HG02840 (cell line): ENCODE data around the gene UTS2.

Experiments used
- ATAC-seq: cut with Tn5 transposase; IDR thresholded peaks from one replicate; pipeline ENCODE4 v1.9.1; 2021; ENCODE audit warnings: mild to moderate bottlenecking, moderate library complexity, moderate number of reproducible peaks; ENCODE audit not compliant: unreplicated experiment, low FRiP score

The UTS2 gene, protein sequence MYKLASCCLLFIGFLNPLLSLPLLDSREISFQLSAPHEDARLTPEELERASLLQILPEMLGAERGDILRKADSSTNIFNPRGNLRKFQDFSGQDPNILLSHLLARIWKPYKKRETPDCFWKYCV

DNA sequence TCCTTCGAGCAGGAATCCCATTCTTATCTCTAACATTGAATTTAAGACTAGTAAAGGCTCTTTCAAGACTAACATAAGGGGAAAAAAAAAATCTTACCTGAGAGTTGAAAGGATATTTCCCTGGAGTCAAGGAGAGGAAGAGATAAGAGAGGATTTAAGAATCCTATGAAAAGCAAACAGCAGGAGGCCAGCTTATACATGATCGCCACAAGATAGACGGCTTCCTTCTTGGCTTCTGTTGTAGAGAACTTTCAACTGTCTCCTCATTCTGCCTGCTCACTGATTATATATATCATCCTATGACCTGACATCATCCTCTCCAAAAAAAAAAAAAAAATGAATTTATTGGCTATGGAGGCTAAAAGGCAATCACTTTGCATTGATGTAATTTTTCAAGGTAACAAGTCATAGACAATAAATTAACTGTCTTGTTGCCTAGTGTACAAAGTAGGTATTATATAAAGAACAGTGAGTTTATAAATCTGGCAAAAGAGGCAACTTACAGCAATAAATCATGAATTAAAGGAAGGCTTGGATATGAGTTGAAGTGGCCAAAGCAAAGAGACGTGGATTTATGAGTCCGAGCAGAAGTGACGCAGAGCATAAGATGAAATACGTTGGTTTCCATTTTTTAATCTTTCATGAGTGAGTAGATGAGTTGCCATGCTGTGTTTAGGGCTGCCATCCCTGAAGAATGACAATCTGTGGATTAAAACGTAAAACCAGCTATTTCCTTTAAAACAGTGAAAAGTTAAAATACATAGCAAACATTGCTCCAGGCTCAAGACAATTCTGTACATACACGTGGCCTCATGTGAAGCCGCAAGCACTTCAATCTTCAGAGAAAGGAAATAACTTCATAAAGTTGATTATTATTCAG, at the start of gene UTS2:
Gene UTS2 (minus strand): TSS at position 262 of the 880 bp plus-strand sequence. CDS start 62 bp downstream, at position 200.
- ATAC-seq: no peak

DNA sequence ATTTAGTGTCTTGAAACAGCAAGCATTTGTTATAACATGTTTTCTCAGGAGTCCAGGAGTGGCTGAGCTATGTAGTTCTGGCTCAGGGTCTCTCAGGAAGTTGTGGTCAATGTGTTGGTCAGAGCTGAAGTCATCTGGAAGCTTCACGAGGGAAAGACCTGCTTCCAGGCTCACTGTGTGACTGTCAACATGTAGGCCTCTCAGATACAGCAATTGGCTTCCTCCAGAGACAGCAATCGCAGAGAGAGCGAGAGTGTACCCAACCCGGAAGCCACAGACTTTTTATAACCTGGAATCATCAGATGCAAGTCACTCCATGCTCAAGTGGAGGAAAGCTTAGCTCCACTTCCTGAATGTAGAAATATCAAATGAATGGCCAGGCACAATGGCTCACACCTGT, 46.9 kb upstream of the UTS2 start:
- no peak for ATAC-seq

DNA sequence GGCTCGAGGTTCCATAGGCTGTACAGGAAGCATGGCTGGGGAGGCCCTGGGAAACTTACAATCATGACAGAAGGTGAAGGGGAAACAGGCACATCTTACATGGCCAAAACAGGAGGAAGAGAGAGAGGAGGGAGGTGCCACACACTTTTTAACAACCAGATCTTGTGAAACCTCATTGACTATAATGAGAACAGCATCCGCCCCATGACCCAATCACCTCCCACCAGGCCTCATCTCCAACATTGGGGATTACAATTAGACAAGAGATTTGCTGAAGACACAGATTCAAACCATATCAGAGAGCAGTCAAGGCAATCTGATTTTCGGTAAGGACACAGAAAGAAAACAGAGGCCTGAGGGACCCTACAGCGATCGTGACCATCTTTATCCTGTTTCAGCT, 46.1 kb upstream of the UTS2 start:
- ATAC-seq: no peak

DNA sequence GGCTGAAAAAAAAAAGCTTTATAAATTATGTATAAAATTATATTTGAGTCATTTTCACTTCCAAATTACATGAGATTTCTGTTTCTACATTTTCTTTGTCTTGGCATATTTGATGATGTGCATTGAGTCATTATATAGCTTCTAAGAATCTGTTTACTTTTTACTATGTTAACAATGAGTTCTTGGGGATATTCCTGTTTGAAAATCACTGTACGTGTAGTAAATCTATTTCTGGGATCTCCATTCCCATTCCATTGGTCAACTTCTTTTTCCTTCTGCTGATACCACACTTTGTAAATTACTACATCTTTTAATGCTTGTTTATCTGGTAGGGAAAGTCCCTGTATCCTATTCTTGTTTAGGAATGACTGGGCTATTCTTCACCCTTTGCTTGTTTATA, 44.1 kb upstream of the UTS2 start:
- ATAC-seq: no peak

DNA sequence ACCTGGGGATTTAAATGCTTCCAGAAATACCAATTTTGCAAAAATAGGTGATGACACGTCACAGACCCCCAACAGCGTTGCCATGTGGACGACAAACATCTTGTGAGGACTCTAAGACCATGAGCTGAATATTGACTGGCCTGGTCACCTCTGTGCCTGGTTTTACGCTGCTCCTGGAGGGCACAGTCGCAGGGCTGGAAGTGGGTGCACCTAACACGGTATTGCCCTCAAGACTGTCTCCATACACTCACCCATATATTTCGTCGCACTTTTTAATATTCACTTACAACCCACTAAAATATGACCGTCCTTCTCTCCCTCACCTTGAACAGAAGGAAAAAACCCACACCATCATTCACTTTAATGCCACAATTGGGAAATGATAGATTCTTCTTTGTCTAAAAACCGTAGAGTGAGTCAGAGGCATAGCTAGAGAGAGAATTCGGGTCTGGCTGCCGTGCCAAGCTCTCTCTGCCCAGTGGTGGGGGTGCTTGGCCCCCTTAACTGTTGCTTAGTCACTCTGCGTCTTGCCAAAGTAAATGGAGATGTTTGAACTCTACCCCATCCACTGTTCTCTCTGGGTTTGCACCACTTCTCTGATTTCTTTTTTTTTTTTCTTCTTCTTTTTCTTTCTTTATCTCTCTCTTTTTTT, 40.8 kb upstream of the UTS2 start:
- no peak for ATAC-seq

DNA sequence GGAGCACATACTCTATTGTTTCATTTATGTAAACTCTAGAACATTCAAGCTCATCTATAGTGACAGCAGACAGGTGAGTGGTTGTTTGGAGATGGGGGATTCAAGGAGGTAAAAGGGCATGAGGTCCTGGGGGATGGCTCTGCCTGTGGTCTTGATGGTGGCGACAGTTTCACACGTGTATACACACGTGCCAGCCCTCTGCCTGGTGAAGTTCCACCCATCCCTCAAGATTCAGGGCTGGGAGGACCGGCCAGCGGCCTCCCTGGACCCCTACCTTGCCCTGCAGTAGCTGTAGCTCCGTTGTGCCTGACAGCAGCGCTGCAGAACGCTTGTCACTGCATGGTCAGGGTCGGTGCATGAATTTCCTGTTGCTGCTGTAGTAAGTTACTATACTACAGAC, 38.9 kb upstream of the UTS2 start:
- no peak for ATAC-seq

DNA sequence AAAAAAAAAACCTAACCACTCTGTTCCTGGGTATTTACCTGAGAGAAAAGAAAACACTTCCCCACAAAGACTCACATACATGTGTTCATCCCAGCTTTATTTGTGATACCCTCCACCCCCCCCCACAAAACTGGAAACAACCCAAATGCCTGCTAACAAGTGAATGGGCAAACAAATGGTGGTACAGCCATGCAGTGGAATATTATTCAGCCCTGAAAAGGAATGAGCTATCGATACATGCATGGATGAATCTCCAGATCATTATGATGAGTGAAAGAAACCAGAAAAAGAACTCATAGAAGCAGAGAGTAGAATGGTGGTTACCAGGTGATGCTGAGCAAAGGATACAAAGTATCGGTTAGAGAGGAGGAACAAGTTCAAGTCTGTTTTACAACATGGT, 38.0 kb upstream of the UTS2 start:
- no peak for ATAC-seq

DNA sequence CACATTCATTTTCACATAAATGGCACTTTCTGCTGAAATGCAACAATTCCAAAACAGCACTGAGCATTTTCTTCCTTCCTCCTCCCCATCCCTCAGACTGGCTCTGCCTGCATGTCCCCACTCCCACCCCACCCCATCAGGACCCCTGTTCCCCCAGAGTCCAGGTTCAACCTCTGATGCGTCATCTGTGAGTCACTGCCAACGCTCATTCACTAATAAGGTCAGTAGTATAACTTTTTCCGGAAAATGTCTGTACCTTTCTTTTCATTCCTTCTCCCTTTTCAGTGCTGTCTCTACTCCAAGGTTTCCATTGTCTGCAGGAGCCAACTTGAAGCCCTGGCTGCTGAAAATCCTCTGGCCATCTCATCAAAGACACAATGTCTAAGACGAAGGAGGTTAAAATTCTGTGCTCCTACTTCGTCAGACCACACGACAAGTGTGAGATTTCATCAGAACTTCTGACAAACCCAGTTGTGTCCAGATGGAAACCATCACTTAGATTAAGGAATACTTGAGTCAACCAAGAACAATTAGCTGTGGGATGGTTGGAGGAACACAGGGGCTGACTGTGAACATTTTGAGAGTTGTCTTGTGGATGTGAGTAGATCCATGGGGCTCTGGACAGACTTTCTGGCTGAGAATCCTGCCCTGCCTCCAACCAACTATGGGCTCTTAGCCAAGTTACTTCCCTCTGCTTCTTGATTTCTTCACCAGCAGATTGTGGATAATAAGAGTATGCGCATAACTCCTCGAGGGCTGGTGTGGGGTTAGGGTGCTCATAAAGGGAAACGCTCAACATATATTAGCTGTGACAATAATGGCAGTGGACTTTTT, 35.6 kb upstream of the UTS2 start:
- no peak for ATAC-seq

DNA sequence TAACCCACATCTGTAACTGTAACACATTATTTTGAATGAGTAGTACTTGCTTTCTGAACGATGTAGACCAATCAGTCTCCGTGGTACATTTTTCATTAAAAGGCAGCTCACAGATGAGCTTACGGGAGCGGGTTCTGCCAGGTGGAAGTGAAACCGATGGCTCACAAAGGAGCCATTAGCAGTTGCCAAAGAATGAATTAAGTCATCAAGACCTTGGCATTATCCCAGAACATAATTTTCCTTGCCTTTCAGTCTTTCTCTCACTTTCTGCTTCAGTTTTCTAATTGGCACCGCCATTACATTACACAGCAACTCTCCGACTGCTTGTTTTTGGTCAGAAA, 33.5 kb upstream of the UTS2 start:
- ATAC-seq: no peak

DNA sequence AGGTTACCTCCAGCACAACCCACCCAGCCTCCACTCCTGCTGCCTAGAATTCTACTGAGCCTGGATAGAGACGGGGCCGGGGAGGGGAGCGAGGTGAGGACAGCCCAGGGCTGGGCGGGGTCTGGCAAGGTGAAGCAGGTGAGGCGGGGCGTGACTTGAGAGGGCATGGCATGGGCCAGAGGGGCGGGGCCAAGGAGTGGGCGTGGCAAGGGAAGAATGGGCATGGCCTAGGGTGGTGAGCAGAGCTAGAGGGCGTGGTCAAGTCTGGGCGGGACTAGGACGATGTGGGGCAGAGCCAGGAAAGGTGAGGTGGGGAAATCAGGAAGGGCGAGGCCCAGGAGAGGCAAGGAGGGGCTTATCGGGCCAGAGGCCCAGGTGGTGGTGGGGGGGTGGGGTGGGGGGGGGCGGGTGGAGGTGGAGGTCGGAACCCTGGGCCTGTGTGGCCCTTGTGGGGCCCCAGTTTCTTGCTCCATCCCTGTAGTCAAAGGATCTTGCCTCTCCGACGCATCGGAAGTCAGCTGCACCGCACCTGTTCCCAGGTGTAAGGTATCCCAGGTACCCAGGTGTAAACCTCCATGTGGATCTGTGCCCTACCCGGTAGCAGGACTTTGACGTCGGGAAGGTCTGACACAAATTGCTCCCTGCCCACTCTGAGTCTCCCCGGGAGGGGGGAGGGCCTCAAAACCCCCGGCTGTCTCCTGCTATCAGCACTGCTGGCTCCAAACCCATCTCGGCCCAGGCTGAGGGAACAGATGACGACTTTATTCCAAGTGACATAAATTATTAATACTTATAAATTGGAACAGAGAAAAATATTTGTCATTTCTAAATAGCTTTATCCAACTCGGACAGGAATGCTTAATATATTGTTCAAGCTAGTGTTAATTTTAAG, 32.9 kb upstream of the UTS2 start:
- no peak for ATAC-seq

DNA sequence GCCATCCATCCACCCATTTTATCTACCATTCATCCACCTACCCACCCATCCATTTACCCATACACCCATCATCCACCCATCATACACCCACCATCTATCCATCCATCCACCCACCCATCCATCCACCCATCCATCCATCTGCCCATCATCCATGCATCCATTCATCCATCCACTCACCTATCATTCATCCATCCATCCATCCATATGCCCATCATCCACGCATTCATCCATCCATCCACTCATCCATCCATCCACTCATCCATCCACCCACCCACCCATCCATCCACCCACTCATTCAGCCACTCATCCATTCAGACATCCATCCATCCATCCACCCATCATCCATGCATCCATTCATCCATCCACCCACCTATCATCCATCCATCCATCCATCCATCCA, 31.9 kb upstream of the UTS2 start:
- ATAC-seq: no peak

DNA sequence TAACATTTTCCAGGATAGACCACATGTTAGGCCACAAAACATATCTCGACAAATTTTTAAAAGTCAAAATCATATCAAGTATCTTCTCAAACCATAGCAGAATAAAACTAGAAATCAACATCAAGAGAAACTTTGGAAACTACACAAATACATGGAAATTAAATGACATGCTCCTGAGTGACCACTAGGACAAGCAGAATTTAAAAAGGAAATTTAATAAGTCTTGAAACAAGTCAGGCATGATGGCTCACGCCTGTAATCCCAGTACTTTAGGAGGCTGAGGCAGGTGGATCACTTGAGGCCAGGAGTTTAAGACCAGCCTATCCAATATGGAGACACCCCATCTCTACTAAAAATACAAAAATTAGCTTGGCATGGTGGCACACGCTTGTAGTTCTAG, 26.4 kb upstream of the UTS2 start:
- ATAC-seq: no peak

DNA sequence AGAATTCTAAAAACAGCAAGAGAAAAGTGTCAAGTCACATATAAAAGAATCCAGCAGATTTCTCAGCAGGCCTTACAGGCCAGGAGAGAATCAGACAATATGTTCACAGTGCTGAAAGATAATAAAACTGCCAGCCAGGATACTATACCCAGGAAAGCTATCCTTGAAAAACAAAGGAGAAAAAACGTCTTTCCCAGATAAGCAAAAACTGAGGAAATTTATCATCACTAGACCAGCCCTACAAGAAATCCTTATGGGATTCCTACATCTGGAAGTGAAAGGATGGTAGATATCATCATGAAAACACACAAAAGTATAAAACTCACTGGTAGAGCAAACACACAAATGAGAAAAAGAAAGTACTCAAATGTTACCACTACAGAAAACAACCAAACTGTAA, 25.2 kb upstream of the UTS2 start:
- no peak for ATAC-seq

DNA sequence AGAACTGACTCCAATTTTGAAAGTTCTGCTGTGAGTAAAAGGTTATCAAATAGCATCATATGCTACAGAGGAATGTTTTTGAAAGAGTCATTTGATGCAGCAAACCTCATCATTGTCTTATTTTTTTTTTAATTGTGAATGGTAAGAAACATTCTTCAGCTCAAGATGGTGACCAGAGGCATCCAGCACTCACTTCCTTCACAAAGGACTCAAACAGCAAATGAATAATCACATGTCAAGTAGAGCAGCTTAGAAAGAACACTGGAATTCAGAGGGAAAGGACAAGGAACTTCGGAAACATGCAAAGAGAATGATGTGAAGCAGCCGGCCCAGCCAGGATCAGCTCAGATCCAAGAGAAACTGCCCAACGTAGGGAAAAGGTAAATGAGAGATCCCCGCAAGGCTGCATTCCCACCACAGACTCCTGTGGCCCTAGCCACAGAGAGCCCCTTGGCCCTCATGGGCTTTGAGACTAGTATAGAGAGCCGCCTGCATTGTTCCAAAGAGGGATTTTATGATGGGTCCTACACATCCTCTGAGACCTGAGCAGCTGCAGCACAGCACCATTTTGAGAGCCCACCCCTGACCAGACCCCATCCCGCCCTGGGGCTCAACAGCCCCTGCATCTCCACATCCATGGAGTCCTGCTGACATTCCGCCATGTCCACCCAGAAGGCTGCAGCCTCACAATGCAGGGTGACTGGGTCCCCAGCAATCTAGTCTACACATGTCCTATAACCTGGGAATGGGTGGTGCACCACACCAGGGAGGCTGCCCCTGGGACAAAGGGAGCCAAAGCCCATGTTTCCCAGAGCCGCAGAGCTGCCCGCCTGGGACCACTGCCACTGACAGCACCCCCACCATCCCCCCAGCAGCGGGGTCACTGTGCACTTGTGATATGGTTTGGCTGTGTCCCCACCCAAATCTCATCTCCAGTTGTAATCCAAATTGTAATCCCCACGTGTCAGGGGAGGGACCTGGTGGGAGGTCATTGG, 21.2 kb upstream of the UTS2 start:
- ATAC-seq: no peak

DNA sequence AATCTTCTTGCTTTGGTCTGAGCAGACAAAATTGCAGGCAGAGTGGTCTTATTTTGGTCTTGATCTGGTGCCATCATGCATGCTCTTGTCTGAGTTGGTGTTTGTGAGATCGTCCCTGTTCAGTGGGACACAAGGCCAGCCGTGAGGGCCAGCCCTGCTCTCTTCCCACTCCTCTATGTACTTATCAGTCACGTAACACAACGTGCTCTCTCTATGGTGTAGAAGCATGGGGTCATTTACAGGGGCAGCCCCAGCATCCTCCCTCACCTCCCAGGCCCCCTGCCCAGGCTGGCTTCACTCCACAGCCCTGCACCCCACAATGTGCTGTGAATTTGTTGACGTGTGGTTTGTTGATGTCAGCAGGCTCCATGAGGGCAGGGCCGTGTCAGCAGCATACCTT, 18.3 kb upstream of the UTS2 start:
- ATAC-seq: no peak

DNA sequence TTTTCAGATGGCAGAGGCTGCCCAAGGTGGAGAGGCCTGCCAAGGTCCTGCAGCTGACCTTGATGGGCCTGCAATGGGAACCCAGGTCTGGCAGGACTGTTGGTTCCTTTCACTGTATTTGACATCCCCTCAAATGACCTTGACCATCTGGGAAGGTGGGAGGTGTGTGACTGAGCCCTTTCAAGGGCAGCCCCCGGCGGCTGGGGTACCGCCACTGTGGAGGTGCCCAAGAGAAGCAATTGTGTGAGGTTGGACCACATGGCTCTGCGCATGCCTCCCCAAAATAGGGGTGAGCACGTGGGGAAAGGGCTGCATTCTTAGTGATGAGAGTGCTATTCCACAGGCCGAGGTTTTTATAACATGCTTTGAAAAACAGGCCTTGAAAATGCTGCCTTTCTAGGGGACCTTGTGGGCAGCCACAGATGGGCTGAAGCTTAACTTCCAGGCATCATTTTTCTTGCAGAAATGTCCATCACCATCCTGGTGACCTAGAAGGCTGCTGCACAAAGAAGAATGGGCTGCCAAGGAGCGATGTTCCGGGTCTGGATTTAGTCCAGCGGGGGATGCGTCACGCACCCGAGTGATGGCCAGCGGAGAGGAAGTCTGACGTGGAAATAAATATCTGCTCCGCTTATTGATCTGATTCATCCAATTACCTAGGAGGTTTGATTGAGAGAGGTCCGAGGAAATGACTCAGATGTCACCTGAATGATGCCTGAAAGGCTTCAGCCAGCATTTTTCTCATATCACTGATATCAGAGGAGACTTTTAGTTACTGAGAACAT, 16.5 kb upstream of the UTS2 start:
- ATAC-seq: no peak

DNA sequence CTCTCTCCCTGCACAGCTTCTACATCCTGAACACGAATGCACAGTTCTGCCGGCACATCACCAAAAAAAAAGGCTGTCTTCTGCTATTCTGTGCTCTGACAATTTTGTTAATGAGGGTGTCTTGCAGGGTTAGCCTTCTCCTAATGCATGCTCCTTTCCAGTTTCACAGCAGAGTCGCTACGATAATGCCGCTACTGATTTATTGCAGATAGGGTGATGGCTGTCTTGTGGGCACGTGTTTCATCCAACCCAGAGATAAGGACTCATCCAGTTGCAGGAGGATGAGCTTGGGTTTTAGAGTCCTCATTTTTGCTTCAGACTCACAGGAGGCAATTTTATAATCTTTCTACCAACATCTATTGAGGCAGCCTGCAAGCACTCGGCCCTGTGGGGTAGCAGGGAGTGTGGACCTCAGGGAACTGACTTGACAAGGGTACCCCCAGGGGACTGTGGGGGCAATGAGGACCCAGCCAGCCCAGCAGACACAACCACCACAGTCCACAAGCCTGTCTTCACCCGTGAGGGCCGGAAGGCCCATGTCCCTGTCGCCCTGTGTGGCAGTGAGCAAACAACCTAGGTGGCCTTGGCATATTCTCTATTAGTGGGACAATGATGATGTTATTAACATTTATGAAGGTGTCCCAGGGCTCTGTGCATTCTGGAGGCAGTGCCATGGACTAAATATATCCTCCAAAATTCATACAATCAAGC, 15.4 kb upstream of the UTS2 start:
- ATAC-seq: no peak
